ENCODE results near the gene MRPS15. TPM values are rescaled to one million over a fixed set of nuclear protein-coding genes. Genes with fewer than 3 reads are reported as not detected.
A peak's percentile ranks its signal among the peaks of the same experiment; 100 is the strongest.

Gene MRPS15
- total and polyA plus RNA-seq, 7 experiments from 2014 or later = 30.2 to 86.5 (median 38.9) TPM

DNA sequence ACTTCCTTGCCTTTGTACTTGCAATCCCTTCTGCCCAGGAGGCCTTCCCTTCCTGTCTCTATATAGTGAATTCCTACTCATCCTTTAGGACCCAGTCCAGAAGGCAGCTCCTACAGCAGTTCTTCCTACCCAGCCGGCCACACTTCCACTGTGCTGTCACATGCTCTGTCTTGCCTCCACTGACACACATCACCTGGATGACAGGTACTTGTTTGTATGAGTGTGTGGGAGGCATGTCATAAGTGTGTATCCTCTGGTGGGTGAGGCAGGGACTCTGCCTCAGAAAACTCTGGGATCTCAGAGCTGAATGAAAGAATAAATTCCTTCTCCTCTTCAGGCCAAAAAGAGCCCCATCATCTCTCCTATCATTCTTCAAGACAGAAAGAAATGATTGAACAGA lies 8.8 kb downstream of the MRPS15 start:
- CTCF ChIA-PET = no interaction called here

DNA sequence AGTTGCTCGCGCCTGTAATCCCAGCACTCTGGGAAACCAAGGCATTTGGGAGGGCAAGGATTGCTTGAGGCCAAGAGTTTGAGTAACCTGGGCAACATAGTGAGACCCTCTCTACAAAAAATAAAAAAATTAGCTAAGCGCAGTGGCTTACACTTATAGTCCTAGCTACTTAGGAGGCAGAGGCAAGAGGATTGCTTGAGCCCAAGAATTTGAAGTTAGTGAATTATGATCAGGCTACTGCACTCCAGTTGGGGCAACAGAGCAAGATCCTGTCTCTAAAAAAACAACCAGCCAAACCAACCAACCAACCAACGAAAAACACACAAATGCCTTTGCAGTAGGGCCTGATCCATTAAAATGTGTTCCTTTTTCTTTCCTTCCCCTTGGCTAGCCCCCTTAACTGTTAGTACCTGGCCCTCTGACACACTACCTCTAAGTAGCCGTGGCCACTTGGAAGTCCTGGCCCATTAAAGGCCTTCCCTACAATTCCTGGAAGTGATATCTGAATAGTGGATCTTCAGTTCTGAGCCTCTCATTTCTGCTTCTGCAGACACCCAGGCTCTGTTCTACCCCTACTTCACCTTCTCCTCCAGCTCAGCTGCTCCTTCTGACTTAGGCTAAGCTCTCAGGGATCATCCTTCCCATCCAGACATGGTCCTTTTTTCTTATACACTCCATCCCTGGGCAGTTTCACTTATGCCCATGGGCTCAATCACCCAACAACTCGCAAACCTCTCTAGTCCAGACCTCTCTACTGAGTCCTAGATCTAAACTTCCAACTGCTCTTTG lies 10.4 kb downstream of the MRPS15 start:
- peak overlapping the region in 7 of 9 donors; percentile 0 to 90 (median 73) for H3K27ac Mint-ChIP-seq
- DNase-seq (no peak), ATAC-seq (no peak)
- H3K4me3 Mint-ChIP-seq = peak overlapping the region in 2 of 10 donors; percentile 4 to 6
- no peak overlapping the region for H3K27ac ChIP-seq (ENCODE audit: low read depth, low read length)
- no peaks in the 10 kb centered on the region for H3K9me3 ChIP-seq (ENCODE audit: control insufficient read depth in 2 of 3, low read length in 3 of 3)
- H3K4me1 Mint-ChIP-seq = peaks cover 23 to 57% (median 44%) of the 10 kb centered on the region in 7 donors
- peaks cover 0 to 3% (median 0%) of the 10 kb centered on the region in 11 donors for H3K9me3 Mint-ChIP-seq
- no peaks in the 10 kb centered on the region for H3K27me3 Mint-ChIP-seq
- no peak overlapping the region for H3K4me3 ChIP-seq (ENCODE audit: low read length)
- peaks cover 0 to 26% (median 19%) of the 10 kb centered on the region in 5 donors for H3K36me3 Mint-ChIP-seq
- H3K36me3 ChIP-seq (ENCODE audit: control insufficient read depth in 2 of 3, insufficient read depth in 3 of 3, low read length in 3 of 3) = peaks cover 0 to 34% (median 6%) of the 10 kb centered on the region in 3 experiments
- ChIA-PET CTCF (no interaction called here), POLR2A (interaction anchor here (3.1 kb wide), 1 partner anchor 10 kb away, joined by 14 read pairs; the partner anchor contains the start of gene MRPS15)
- peaks cover 10 to 21% of the 10 kb centered on the region in 2 donors for H3K4me1 ChIP-seq (ENCODE audit: control insufficient read depth in 2 of 2, insufficient read depth in 2 of 2, low read length in 2 of 2)
- intact Hi-C loops (cut with micrococcal nuclease) = loop anchor here in 1 of 2 donors (5.0 kb wide), 1 partner anchor 231 kb away; the partner anchor contains the start of gene THRAP3
- H3K27me3 ChIP-seq (ENCODE audit: control insufficient read depth in 2 of 2, insufficient read depth in 2 of 2, low read length in 2 of 2) = no peaks in the 10 kb centered on the region

More for the DNA sequence above, 8.8 kb downstream of the MRPS15 start:
- peaks cover 5 to 33% (median 23%) of the 10 kb centered on the region in 5 donors for H3K36me3 Mint-ChIP-seq
- no peak overlapping the region for H3K4me3 Mint-ChIP-seq
- no peak for DNase-seq
- no peak for ATAC-seq
- intact Hi-C loops (cut with micrococcal nuclease) = no loop called here
- peak overlapping the region in 5 of 9 donors; percentile 5 to 71 (median 29) for H3K27ac Mint-ChIP-seq
- Histone ChIP-seq H3K27ac (ENCODE audit: low read depth, low read length) (no peak overlapping the region), H3K36me3 (ENCODE audit: control insufficient read depth in 2 of 3, insufficient read depth in 3 of 3, low read length in 3 of 3) (peaks cover 0 to 47% (median 6%) of the 10 kb centered on the region in 3 experiments), H3K4me1 (ENCODE audit: control insufficient read depth in 2 of 2, insufficient read depth in 2 of 2, low read length in 2 of 2) (peaks cover 5 to 23% of the 10 kb centered on the region in 2 donors), H3K27me3 (ENCODE audit: control insufficient read depth in 2 of 2, insufficient read depth in 2 of 2, low read length in 2 of 2) (no peaks in the 10 kb centered on the region), H3K9me3 (ENCODE audit: control insufficient read depth in 2 of 3, low read length in 3 of 3) (no peaks in the 10 kb centered on the region), H3K4me3 (ENCODE audit: low read length) (no peak overlapping the region)
- POLR2A ChIA-PET = interaction anchor here (3.1 kb wide), 1 partner anchor 8 kb away, joined by 14 read pairs; the partner anchor contains the start of gene MRPS15
- peaks cover 0 to under 1% (median 0%) of the 10 kb centered on the region in 11 donors for H3K9me3 Mint-ChIP-seq
- H3K27me3 Mint-ChIP-seq = no peaks in the 10 kb centered on the region
- H3K4me1 Mint-ChIP-seq = peaks cover 22 to 60% (median 47%) of the 10 kb centered on the region in 7 donors

DNA sequence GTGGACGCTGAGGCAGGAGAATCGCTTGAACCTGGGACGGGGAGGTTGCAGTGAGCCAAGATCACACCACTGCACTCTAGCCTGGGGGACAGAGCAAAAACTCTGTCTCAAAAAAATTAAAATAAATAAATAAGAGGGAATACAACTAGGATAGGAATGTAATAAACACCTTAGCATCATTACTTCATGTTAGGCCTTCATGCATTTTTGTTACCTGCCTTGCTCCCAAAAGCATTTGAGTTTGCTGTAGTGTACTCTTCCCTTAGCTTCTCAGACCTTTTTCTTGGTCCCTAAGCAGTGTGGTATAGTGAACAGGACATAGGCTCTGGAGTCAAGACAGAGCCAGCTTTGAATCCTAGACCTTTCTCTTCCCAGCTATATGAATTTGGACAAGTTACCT lies 11.1 kb downstream of the MRPS15 start:
- H3K9me3 ChIP-seq (ENCODE audit: control insufficient read depth in 2 of 3, low read length in 3 of 3) = no peaks in the 10 kb centered on the region
- H3K4me3 ChIP-seq (ENCODE audit: low read length) = no peak overlapping the region
- ATAC-seq (no peak), DNase-seq (no peak)
- peaks cover 0 to 30% (median 6%) of the 10 kb centered on the region in 3 experiments for H3K36me3 ChIP-seq (ENCODE audit: control insufficient read depth in 2 of 3, insufficient read depth in 3 of 3, low read length in 3 of 3)
- no peak overlapping the region for H3K27ac ChIP-seq (ENCODE audit: low read depth, low read length)
- ChIA-PET CTCF (no interaction called here), POLR2A (interaction anchor here (3.1 kb wide), 1 partner anchor 11 kb away, joined by 14 read pairs; the partner anchor contains the start of gene MRPS15)
- intact Hi-C loops (cut with micrococcal nuclease) = loop anchor here in 1 of 2 donors (5.0 kb wide), 1 partner anchor 231 kb away; the partner anchor contains the start of gene THRAP3
- H3K27me3 Mint-ChIP-seq = no peaks in the 10 kb centered on the region
- peaks cover 0 to 3% (median 0%) of the 10 kb centered on the region in 11 donors for H3K9me3 Mint-ChIP-seq
- no peak overlapping the region for H3K4me3 Mint-ChIP-seq
- H3K4me1 Mint-ChIP-seq = peaks cover 18 to 49% (median 37%) of the 10 kb centered on the region in 7 donors
- peaks cover 0 to 26% (median 16%) of the 10 kb centered on the region in 5 donors for H3K36me3 Mint-ChIP-seq
- peak overlapping the region in 1 of 9 donors; percentile 14 for H3K27ac Mint-ChIP-seq
- H3K27me3 ChIP-seq (ENCODE audit: control insufficient read depth in 2 of 2, insufficient read depth in 2 of 2, low read length in 2 of 2) = no peaks in the 10 kb centered on the region
- H3K4me1 ChIP-seq (ENCODE audit: control insufficient read depth in 2 of 2, insufficient read depth in 2 of 2, low read length in 2 of 2) = peaks cover 10 to 14% of the 10 kb centered on the region in 2 donors

DNA sequence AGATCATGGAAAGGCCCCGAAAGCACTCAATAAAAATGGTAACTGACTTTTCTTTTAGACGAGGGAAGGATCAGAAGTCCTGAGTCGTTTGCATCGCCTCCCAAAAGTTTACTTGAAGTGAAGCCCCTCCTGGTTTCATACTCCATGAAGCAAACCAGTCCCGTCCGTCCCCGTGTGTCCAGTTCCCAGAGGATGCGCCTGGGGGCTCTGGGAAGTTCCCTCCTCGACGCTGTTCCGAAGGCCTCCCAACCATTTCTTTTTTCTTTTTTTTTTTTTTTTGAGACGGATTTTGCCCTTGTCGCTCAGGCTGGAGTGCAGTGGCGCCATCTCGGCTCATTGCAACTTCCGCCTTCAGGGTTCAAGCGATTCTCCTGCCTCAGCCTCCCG lies 13.3 kb downstream of the MRPS15 start:
- Mint-ChIP-seq H3K9me3 (peaks cover 0 to 3% (median 0%) of the 10 kb centered on the region in 11 donors), H3K27me3 (no peaks in the 10 kb centered on the region), H3K36me3 (peaks cover 0 to 16% (median 10%) of the 10 kb centered on the region in 5 donors), H3K4me1 (peaks cover 7 to 30% (median 23%) of the 10 kb centered on the region in 7 donors), H3K4me3 (peak overlapping the region; percentile 88 to 98 (median 92)), H3K27ac (peak overlapping the region; percentile 81 to 99 (median 96))
- ATAC-seq = no peak
- Histone ChIP-seq H3K4me1 (ENCODE audit: control insufficient read depth in 2 of 2, insufficient read depth in 2 of 2, low read length in 2 of 2) (peaks cover 0 to 10% of the 10 kb centered on the region in 2 donors), H3K27me3 (ENCODE audit: control insufficient read depth in 2 of 2, insufficient read depth in 2 of 2, low read length in 2 of 2) (no peaks in the 10 kb centered on the region), H3K9me3 (ENCODE audit: control insufficient read depth in 2 of 3, low read length in 3 of 3) (no peaks in the 10 kb centered on the region), H3K36me3 (ENCODE audit: control insufficient read depth in 2 of 3, insufficient read depth in 3 of 3, low read length in 3 of 3) (peaks cover 0 to 21% (median under 1%) of the 10 kb centered on the region in 3 experiments), H3K27ac (ENCODE audit: low read depth, low read length) (peak overlapping the region; percentile 94), H3K4me3 (ENCODE audit: low read length) (peak overlapping the region; percentile 93)
- intact Hi-C loops (cut with micrococcal nuclease) = loop anchor here (1.0 to 5.0 kb wide), 5 partner anchors 13 to 302 kb away; partner anchors contain the start of genes MRPS15 (in 2 of the 2), THRAP3 (in 2 of the 2) and TRAPPC3 (in 1 of the 2)
- CTCF ChIA-PET = no interaction called here
- DNase-seq = no peak
- POLR2A ChIA-PET = interaction anchor here (1.0 to 3.4 kb wide), 3 partner anchors 13 to 84 kb away, joined by 3 to 28 read pairs (median 3); partner anchors contain the start of gene MRPS15

DNA sequence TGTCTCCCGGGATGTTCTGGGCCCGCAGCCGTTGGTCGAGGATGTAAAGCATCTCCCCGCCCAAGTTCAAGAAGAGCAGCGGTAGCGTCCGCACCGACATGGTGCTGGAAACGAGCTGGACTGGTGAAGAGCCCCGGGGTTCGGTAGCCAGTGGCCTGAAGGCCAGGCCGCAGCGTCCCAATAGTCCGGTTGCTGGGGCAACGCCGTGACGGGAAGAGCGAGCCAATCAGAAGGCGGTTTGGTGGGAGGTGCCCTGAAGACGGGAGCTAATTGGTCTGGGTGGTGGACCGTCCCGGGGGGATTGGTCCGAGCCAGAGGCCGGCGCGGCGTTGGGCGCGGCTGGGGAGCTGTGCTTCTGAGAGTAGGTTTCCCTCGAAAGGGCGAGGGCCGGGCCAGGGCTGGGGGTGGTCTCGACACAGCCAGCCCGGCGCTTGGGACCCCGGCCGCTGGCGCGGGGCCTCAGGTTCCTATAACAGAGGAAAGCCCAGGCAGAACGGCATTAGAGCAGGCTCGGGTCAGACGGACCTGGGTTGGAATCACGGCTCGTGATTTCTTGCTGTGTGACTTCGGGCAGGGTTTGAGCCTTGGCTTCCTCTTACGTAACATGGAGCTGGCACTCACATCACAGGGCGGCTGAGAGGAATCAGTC lies 13.8 kb downstream of the MRPS15 start, which contains the start of gene OSCP1:
TSS of gene OSCP1 (minus strand) at position 182 of the 649 bp plus-strand sequence. CDS start at position 100, 82 bp downstream.
- peaks cover 0 to 10% of the 10 kb centered on the region in 2 donors for H3K4me1 ChIP-seq (ENCODE audit: control insufficient read depth in 2 of 2, insufficient read depth in 2 of 2, low read length in 2 of 2)
- peak within 1 kb of the TSS; percentile 88 to 98 (median 92) for H3K4me3 Mint-ChIP-seq
- POLR2A ChIA-PET = interaction anchor here (1.0 to 3.4 kb wide), 3 partner anchors 13 to 83 kb away, joined by 3 to 28 read pairs (median 3); partner anchors contain the start of gene MRPS15
- H3K27ac Mint-ChIP-seq = peak within 1 kb of the TSS; percentile 81 to 99 (median 96)
- H3K27me3 ChIP-seq (ENCODE audit: control insufficient read depth in 2 of 2, insufficient read depth in 2 of 2, low read length in 2 of 2) = no peaks in the 10 kb centered on the region
- DNase-seq (peak; percentile 73 to 88 (median 83)), ATAC-seq (peak; percentile 98)
- peak within 1 kb of the TSS; percentile 94 for H3K27ac ChIP-seq (ENCODE audit: low read depth, low read length)
- peaks cover 0 to 3% (median 0%) of the 10 kb centered on the region in 11 donors for H3K9me3 Mint-ChIP-seq
- peaks cover 0 to 11% (median 9%) of the 10 kb centered on the region in 5 donors for H3K36me3 Mint-ChIP-seq
- H3K27me3 Mint-ChIP-seq = no peaks in the 10 kb centered on the region
- H3K36me3 ChIP-seq (ENCODE audit: control insufficient read depth in 2 of 3, insufficient read depth in 3 of 3, low read length in 3 of 3) = peaks cover 0 to 16% (median 0%) of the 10 kb centered on the region in 3 experiments
- H3K4me3 ChIP-seq (ENCODE audit: low read length) = peak within 1 kb of the TSS; percentile 93
- intact Hi-C loops (cut with micrococcal nuclease) = loop anchor here (1.0 to 5.0 kb wide), 5 partner anchors 14 to 301 kb away; partner anchors contain the start of genes MRPS15 (in 2 of the 2), THRAP3 (in 2 of the 2) and TRAPPC3 (in 1 of the 2)
- CTCF ChIA-PET = no interaction called here
- H3K4me1 Mint-ChIP-seq = peaks cover 7 to 30% (median 23%) of the 10 kb centered on the region in 7 donors
- no peaks in the 10 kb centered on the region for H3K9me3 ChIP-seq (ENCODE audit: control insufficient read depth in 2 of 3, low read length in 3 of 3)

Data from naive thymus-derived CD4-positive, alpha-beta T cell (primary cell).